Ovary (tissue), 3 donors: Measurements from ENCODE around the gene TRAK1.

ENCODE experiments used
- POLR2A ChIP-seq: fragments of 450-650 bp; IDR thresholded peaks from one replicate; pipeline ENCODE4 v1.6.1; 2017; ENCODE audit warnings: antibody characterized with exemption, mild to moderate bottlenecking, moderate library complexity
- TF ChIP-seq, protein P1 (sequence below), 3 donors: fragments of 450-650 bp in 2 of 3; fragments of 200-600 bp in 1 of 3; IDR thresholded peaks; one replicate each; pipeline versions ENCODE4 v1.5.1 to v1.8.0; 2016 to 2022; ENCODE audit warnings: antibody characterized with exemption in 3 of 3, mild to moderate bottlenecking in 1 of 3
- donor health status: DM: no; HTN: no; CAD: no.

DNA sequence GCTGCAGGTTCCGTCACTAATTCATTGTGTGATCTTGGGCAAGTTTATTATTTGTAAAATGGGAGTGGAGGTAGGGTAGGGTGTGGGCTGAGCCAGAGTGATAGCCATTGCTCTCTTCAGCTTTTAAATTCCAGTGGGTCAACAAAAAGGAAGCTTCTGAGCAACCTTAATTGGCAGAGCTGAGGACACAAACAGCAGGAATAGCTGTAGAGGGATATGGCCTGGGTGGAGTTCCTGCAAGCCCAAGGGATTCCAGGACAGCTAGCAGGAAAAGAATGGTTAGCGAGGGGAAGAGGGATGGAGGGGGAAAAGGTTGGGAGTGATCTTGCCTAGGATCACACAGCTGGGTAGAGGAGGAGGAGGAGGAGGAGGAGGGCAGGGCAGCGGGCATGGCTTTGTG is 163.4 kb downstream of the TRAK1 start:
- TF ChIP-seq, protein P1, sequence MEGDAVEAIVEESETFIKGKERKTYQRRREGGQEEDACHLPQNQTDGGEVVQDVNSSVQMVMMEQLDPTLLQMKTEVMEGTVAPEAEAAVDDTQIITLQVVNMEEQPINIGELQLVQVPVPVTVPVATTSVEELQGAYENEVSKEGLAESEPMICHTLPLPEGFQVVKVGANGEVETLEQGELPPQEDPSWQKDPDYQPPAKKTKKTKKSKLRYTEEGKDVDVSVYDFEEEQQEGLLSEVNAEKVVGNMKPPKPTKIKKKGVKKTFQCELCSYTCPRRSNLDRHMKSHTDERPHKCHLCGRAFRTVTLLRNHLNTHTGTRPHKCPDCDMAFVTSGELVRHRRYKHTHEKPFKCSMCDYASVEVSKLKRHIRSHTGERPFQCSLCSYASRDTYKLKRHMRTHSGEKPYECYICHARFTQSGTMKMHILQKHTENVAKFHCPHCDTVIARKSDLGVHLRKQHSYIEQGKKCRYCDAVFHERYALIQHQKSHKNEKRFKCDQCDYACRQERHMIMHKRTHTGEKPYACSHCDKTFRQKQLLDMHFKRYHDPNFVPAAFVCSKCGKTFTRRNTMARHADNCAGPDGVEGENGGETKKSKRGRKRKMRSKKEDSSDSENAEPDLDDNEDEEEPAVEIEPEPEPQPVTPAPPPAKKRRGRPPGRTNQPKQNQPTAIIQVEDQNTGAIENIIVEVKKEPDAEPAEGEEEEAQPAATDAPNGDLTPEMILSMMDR (IDR thresholded peaks at IDR 0.05) = no peak
- no peak for TF ChIP-seq POLR2A
